Suprapubic skin (tissue), 4 donors: Measurements from ENCODE around the gene CSMD2.

Experiments
- EP300 ChIP-seq: sonication (generic); formaldehyde crosslinking; IDR thresholded peaks from one replicate; pipeline ENCODE4 v1.6.1; 2017; ENCODE audit warnings: antibody characterized with exemption
- POLR2A ChIP-seq, 2 donors: fragments of 450-650 bp; IDR thresholded peaks; one replicate each; pipeline ENCODE4 v1.6.1; 2017; ENCODE audit warnings: antibody characterized with exemption in 2 of 2, mild to moderate bottlenecking in 2 of 2, moderate library complexity in 2 of 2
- POLR2AphosphoS5 ChIP-seq, 3 donors: sonication (generic); formaldehyde crosslinking; IDR thresholded peaks; one replicate each; pipeline ENCODE4 v1.6.1; 2017; ENCODE audit warnings: antibody characterized with exemption in 3 of 3
- TF ChIP-seq, protein P1 (sequence below), 2 donors: fragments of 200-600 bp in 1 of 2; fragments of 450-650 bp in 1 of 2; sonication (generic) in 1 of 2; IDR thresholded peaks; one replicate each; pipeline ENCODE4 v1.5.1; 2016 to 2019; ENCODE audit warnings: antibody characterized with exemption in 2 of 2, mild to moderate bottlenecking in 1 of 2, moderate library complexity in 1 of 2

DNA sequence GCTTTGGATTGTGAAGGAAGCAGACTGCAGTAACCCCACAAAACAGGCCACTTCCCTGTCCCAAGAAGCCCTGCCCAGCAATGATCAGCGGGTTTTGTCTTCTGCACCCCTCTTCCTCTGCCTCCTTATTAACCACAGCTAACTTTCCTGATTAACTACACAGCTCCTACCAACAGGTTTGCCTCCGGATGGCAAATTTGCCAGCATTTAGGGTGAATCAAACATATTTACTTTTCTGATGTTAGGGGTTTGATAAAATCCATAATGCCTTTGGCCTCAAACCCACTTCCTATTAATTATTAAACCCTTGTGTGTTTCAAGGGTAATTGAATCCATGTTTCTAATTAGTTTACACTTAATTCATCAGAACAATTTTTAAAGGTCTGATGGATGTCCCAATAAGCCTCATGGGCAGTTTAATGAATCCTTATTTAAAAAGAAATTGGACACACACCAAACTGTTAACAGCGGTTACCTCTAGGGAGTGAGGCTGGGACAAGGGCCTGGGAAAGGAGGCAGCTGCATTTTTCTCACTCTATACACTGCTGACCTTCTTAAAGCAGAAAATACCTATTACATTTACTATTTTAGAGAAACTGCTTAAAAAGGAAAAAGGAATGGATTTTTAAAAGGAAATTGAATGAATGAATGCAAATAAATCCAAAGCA, 91.9 kb downstream of the CSMD2 start:
- TF ChIP-seq POLR2A (IDR thresholded peaks at IDR 0.05) (no peak), POLR2AphosphoS5 (IDR thresholded peaks at IDR 0.05) (no peak), EP300 (no peak)
- TF ChIP-seq, protein P1, sequence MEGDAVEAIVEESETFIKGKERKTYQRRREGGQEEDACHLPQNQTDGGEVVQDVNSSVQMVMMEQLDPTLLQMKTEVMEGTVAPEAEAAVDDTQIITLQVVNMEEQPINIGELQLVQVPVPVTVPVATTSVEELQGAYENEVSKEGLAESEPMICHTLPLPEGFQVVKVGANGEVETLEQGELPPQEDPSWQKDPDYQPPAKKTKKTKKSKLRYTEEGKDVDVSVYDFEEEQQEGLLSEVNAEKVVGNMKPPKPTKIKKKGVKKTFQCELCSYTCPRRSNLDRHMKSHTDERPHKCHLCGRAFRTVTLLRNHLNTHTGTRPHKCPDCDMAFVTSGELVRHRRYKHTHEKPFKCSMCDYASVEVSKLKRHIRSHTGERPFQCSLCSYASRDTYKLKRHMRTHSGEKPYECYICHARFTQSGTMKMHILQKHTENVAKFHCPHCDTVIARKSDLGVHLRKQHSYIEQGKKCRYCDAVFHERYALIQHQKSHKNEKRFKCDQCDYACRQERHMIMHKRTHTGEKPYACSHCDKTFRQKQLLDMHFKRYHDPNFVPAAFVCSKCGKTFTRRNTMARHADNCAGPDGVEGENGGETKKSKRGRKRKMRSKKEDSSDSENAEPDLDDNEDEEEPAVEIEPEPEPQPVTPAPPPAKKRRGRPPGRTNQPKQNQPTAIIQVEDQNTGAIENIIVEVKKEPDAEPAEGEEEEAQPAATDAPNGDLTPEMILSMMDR (IDR thresholded peaks at IDR 0.05) = no peak
